Sigmoid colon (tissue), 7 donors: Measurements from ENCODE around the gene NOC2L. TPM values are rescaled to one million over a fixed set of nuclear protein-coding genes. Genes with fewer than 3 reads are reported as not detected.

ENCODE experiments used
- DNase-seq: peaks from one replicate; pipeline ENCODE4 v3.0.0-alpha.2; 2019
- H3K27ac ChIP-seq, 4 donors: fragments of 200-600 bp; sonication (generic); one replicate each; pipeline ENCODE4 v1.5.1; 2016 to 2019; ENCODE audit warnings: mild to moderate bottlenecking in 1 of 4
- H3K27me3 ChIP-seq, 3 donors: fragments of 200-600 bp; sonication (generic); one replicate each; pipeline ENCODE4 v1.5.1; 2019; ENCODE audit warnings: mild to moderate bottlenecking in 1 of 3
- H3K36me3 ChIP-seq, 4 donors: fragments of 200-600 bp; sonication (generic); one replicate each; pipeline ENCODE4 v1.5.1; 2016 to 2019
- H3K4me1 ChIP-seq, 4 donors: fragments of 200-600 bp; sonication (generic); one replicate each; pipeline ENCODE4 v1.5.1; 2017 to 2019
- H3K4me3 ChIP-seq, 4 donors: fragments of 200-600 bp; sonication (generic); one replicate each; pipeline ENCODE4 v1.5.1; 2017 to 2019; ENCODE audit warnings: mild to moderate bottlenecking in 2 of 4, moderate library complexity in 1 of 4
- H3K9me3 ChIP-seq, 4 donors: fragments of 200-600 bp in 3 of 4; sonication (generic) in 3 of 4; one replicate each; pipeline versions ENCODE4 v1.5.1 to v1.6.1; 2013 to 2019
- EP300 ChIP-seq, 4 donors: sonication (generic); formaldehyde crosslinking; IDR thresholded peaks; one replicate each; pipeline ENCODE4 v1.6.1; 2017; ENCODE audit warnings: antibody characterized with exemption in 4 of 4
- POLR2A ChIP-seq, 2 donors: fragments of 450-650 bp; IDR thresholded peaks; one replicate each; pipeline ENCODE4 v1.6.1; 2016; ENCODE audit warnings: antibody characterized with exemption in 2 of 2, mild to moderate bottlenecking in 2 of 2, moderate library complexity in 2 of 2
- POLR2AphosphoS5 ChIP-seq, 4 donors: sonication (generic); formaldehyde crosslinking; IDR thresholded peaks; one replicate each; pipeline ENCODE4 v1.6.1; 2017; ENCODE audit warnings: antibody characterized with exemption in 4 of 4
- WGBS, 2 donors: extraction: QIAGEN DNeasy Blood & Tissue Kit; methylation state at CpG; one replicate each; pipeline ENCODE4 v1.1.7; 2013; 5-methylcytosine and 5-hydroxymethylcytosine counted together
- intact Hi-C: fragments of 100-400 bp; cut with DNase I; formaldehyde crosslinking; loops from one replicate; pipeline ENCODE4 v1.15.1; 2023
- polyA plus RNA-seq, 3 donors: library from polyadenylated mRNA; stranded (reverse); fragments of 200-250 nt; gene quantifications; one replicate each; pipeline ENCODE4 v1.2.3, GENCODE V29; 2013
- total RNA-seq, 4 donors: library from RNA; depleted of rRNA; stranded (reverse); fragments of >200 nt; gene quantifications; one replicate each; pipeline ENCODE4 v1.1.0, GENCODE V29; 2016
- TF ChIP-seq, protein P1 (sequence below), 4 experiments: fragments of 450-650 bp in 3 of 4; fragments of 200-600 bp in 1 of 4; IDR thresholded peaks; one replicate each; pipeline ENCODE4 v1.5.1; 2016 to 2019; ENCODE audit warnings: antibody characterized with exemption in 4 of 4, mild to moderate bottlenecking in 3 of 4, moderate library complexity in 2 of 4
- donor health status: healthy with polysubstance abuse.
- donor health status: Bipolar disorder and iron deficiency.
- donor health status: healthy.

Gene NOC2L
- total and polyA plus RNA-seq, 7 donors: 25.4 to 81.6 (median 27.1) TPM

DNA sequence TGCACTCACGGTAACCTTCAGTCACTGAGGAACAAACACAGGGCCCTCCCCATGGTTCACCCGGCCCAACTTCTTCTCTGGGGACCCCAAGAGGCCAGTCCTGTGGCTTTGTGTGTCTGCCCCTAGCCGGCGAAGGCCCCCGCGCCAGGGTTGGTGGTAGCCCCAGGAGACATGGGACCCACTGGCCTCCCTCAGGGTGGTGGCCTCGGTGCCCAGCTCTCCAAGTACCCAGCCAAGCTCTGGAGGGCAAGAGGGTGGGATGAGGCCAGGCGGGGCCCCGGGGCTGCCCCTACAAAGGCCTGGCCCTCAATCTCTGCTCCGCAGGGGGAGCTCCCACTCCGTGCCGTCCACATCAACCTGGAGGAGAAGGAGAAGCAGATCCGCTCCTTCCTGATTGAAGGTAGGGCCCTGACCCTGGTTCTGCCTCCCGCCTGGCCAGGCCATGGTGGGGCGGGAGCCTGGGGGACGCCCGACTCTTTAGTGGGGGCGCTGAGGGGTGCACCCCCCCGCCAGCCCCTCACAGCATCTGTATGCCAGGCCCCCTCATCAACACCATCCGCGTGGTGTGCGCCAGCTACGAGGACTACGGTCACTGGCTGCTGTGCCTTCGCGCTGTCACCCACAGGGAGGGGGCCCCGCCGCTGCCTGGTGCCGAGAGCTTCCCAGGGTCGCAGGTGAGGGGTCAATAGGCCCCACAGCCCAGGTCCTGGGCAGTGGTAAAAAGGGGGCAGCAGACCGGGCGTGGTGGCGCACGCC lies 12.9 kb upstream of the NOC2L start:
- H3K27me3 ChIP-seq: peaks cover 33 to 91% (median 74%) of the 10 kb centered on the region in 3 donors
- intact Hi-C loops: no loop called here
- 69 to 81% methylated on average over 34 of the region's 34 CpGs for WGBS, 2 donors
- no peaks in the 10 kb centered on the region for H3K36me3 ChIP-seq
- no peak overlapping the region for H3K27ac ChIP-seq
- H3K4me1 ChIP-seq: peaks cover 0 to 15% (median 14%) of the 10 kb centered on the region in 4 donors
- H3K4me3 ChIP-seq: no peak overlapping the region
- TF ChIP-seq POLR2AphosphoS5 (IDR thresholded peaks at IDR 0.05) (no peak), POLR2A (IDR thresholded peaks at IDR 0.05) (no peak), EP300 (IDR thresholded peaks at IDR 0.05) (no peak)
- TF ChIP-seq, protein P1, sequence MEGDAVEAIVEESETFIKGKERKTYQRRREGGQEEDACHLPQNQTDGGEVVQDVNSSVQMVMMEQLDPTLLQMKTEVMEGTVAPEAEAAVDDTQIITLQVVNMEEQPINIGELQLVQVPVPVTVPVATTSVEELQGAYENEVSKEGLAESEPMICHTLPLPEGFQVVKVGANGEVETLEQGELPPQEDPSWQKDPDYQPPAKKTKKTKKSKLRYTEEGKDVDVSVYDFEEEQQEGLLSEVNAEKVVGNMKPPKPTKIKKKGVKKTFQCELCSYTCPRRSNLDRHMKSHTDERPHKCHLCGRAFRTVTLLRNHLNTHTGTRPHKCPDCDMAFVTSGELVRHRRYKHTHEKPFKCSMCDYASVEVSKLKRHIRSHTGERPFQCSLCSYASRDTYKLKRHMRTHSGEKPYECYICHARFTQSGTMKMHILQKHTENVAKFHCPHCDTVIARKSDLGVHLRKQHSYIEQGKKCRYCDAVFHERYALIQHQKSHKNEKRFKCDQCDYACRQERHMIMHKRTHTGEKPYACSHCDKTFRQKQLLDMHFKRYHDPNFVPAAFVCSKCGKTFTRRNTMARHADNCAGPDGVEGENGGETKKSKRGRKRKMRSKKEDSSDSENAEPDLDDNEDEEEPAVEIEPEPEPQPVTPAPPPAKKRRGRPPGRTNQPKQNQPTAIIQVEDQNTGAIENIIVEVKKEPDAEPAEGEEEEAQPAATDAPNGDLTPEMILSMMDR (IDR thresholded peaks at IDR 0.05): no peak
- no peak for DNase-seq
- H3K9me3 ChIP-seq: no peaks in the 10 kb centered on the region

DNA sequence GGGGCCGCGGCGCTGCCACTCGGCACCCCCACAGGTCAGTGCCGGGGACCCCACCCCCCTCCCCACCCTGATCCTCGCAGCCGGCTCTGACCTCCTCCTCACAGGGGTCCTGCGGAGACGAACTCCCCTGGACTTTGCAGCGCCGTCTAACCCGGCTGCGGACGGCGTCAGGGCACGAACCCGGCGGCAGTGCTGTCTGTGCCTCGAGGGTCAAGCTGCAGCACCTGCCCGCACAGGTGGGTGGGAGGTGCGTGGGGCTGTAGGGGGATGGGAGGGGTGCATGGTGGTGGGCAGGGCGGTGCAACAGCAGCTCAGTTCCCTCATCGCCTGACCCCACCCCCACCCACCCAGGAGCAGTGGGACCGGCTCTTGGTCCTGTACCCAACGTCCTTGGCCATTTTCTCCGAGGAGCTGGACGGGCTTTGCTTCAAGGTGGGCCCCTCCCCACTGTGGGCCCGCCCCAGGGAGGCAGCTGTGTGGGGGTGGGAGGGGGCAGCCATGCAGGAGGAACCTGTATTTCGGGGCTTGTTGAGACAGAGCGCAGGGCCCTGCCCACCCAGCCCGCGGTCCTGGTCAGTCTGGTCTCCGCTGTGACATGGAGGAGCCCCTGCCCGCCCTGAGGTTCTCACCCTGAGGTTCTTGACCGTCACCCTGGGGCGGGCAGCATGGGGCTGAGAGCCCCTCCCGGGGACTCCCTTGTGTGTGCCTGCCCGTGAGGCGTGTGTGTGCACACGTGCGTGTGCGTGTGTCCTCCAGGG lies 12.1 kb upstream of the NOC2L start:
- TF ChIP-seq, protein P1 (IDR thresholded peaks at IDR 0.05): no peak
- no peak for TF ChIP-seq EP300 (IDR thresholded peaks at IDR 0.05)
- intact Hi-C loops: no loop called here
- Histone ChIP-seq H3K27ac (no peak overlapping the region), H3K9me3 (no peaks in the 10 kb centered on the region), H3K4me3 (no peak overlapping the region), H3K4me1 (peaks cover 0 to 20% (median 17%) of the 10 kb centered on the region in 4 donors), H3K27me3 (peaks cover 33 to 93% (median 76%) of the 10 kb centered on the region in 3 donors), H3K36me3 (no peaks in the 10 kb centered on the region)
- DNase-seq: no peak
- WGBS, 2 donors: 23 to 40% methylated on average over 42 of the region's 42 CpGs

DNA sequence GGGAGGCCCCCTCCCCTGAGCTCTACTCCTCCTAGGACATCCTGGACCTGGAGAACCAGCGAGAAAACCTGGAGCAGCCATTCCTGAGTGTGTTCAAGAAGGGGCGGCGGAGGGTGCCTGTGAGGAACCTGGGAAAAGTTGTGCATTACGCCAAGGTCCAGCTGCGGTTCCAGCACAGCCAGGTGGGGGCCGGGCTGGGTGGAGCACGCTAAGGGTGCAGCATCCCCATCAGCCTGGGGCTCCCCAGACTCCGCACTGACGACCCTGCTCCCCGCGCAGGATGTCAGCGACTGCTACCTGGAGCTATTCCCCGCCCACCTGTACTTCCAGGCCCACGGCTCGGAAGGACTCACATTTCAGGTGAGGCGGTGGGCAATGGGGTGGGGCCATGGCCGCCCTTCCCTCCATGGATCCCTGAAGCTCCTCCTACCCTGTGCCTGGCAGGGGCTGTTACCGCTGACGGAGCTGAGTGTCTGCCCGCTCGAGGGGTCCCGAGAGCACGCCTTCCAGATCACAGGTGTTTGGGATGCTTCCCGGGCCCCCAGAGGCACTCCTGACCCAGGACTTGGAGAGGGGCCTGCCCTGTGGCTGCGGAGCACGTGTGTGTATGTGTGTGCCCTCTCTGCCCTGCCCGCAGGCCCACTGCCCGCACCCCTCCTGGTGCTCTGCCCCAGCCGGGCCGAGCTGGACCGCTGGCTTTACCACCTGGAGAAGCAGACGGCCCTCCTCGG lies 11.4 kb upstream of the NOC2L start:
- intact Hi-C loops: no loop called here
- TF ChIP-seq, protein P1 (IDR thresholded peaks at IDR 0.05): no peak
- TF ChIP-seq POLR2A (IDR thresholded peaks at IDR 0.05): no peak
- TF ChIP-seq POLR2AphosphoS5 (IDR thresholded peaks at IDR 0.05): no peak
- no peak for TF ChIP-seq EP300 (IDR thresholded peaks at IDR 0.05)
- no peak for DNase-seq
- H3K36me3 ChIP-seq: no peaks in the 10 kb centered on the region
- peaks cover 0 to 16% (median 13%) of the 10 kb centered on the region in 4 donors for H3K4me1 ChIP-seq
- no peak overlapping the region for H3K4me3 ChIP-seq
- 19 to 21% methylated on average over 33 of the region's 33 CpGs for whole genome bisulfite sequencing, 2 donors
- peaks cover 29 to 89% (median 72%) of the 10 kb centered on the region in 3 donors for H3K27me3 ChIP-seq
- no peaks in the 10 kb centered on the region for H3K9me3 ChIP-seq
- H3K27ac ChIP-seq: no peak overlapping the region

DNA sequence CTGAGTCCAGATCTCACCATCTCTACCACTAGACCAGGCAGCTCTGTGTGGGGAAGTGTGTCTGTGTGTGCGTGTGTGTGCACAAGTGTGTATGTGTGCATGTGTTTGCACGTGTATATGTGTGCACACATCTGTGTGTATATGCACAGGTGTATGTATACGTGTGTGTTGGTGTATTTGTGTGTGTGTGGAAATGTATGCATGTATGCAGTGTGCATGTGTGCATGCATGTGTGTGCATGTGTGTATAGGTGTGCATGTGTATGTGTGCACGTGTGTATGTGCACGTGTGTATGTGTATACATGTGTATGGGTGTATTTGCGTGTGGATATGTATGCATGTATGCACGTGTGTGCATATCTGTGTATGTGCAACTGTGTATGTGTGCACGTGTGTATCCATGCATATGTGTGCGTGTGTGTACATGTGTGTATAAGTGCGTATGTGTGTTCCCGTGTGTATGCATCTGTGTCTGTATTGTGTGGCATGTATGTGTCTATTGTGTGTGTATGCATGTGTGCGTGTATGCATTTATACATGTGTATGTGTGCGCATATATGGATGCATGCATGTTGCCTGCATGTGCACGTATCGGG lies 10.3 kb upstream of the NOC2L start:
- intact Hi-C loops: no loop called here
- H3K27me3 ChIP-seq: peaks cover 28 to 79% (median 62%) of the 10 kb centered on the region in 3 donors
- TF ChIP-seq EP300 (IDR thresholded peaks at IDR 0.05) (no peak), POLR2AphosphoS5 (IDR thresholded peaks at IDR 0.05) (no peak), POLR2A (IDR thresholded peaks at IDR 0.05) (no peak)
- TF ChIP-seq, protein P1 (IDR thresholded peaks at IDR 0.05): no peak

More for the DNA sequence above, 10.3 kb upstream of the NOC2L start:
- WGBS, 2 donors: 77 to 89% methylated on average over 15 of the region's 15 CpGs
- H3K36me3 ChIP-seq: no peaks in the 10 kb centered on the region
- no peak for DNase-seq
- no peak overlapping the region for H3K27ac ChIP-seq
- no peaks in the 10 kb centered on the region for H3K9me3 ChIP-seq
- no peak overlapping the region for H3K4me3 ChIP-seq
- peaks cover 0 to 16% (median 13%) of the 10 kb centered on the region in 4 donors for H3K4me1 ChIP-seq
